CD4-positive, CD25-positive, alpha-beta regulatory T cell (primary cell): Measurements from ENCODE around the gene GFPT2. TPM values are rescaled to one million over a fixed set of nuclear protein-coding genes. Genes with fewer than 3 reads are reported as not detected.

ENCODE experiments used
- ATAC-seq, 2 donors: fragments of 150-1000 bp; cut with Tn5 transposase; one replicate each; pipeline ENCODE4 v1.10.0; 2021; ENCODE audit warnings: low read depth in 2 of 2, moderate number of reproducible peaks in 2 of 2, moderate library complexity in 1 of 2
- DNase-seq, 3 donors: peaks; one replicate each; pipeline versions ENCODE4 v3.0.0 to v3.0.0-alpha.2; 2012 to 2022; ENCODE audit warnings: mixed read lengths in 1 of 3
- H3K27ac ChIP-seq: one replicate; pipeline ENCODE4 v1.7.0; 2013; ENCODE audit warnings: mild to moderate bottlenecking, low read length; ENCODE audit not compliant: insufficient read depth, poor library complexity, severe bottlenecking
- H3K27me3 ChIP-seq: one replicate; pipeline ENCODE4 v1.7.0; 2013; ENCODE audit warnings: low read length; ENCODE audit not compliant: control insufficient read depth, insufficient read depth
- H3K36me3 ChIP-seq: one replicate; pipeline ENCODE4 v1.7.0; 2013; ENCODE audit warnings: mild to moderate bottlenecking, low read length, moderate library complexity; ENCODE audit not compliant: control insufficient read depth, insufficient read depth
- H3K4me1 ChIP-seq: 2 replicates; pipeline ENCODE4 v1.7.0; 2013; ENCODE audit warnings: mild to moderate bottlenecking, low read length; ENCODE audit not compliant: insufficient read depth, control insufficient read depth, poor library complexity, severe bottlenecking
- H3K4me3 ChIP-seq: one replicate; pipeline ENCODE4 v1.7.0; 2013; ENCODE audit warnings: low read depth, mild to moderate bottlenecking, low read length, moderate library complexity
- H3K9me3 ChIP-seq, 2 experiments: 1 replicate in 1 of 2; 2 replicates in 1 of 2; pipeline ENCODE4 v1.7.0; 2013; ENCODE audit warnings: low read length in 2 of 2, mild to moderate bottlenecking in 1 of 2, moderate library complexity in 1 of 2; ENCODE audit not compliant: control insufficient read depth in 2 of 2
- H3K27ac Mint-ChIP-seq, 3 donors: one replicate each; pipeline ENCODE4 v1.8.0; 2020 to 2022; ENCODE audit warnings: mild to moderate bottlenecking in 3 of 3, mixed read lengths in 3 of 3, moderate library complexity in 2 of 3
- H3K27me3 Mint-ChIP-seq: one replicate; pipeline ENCODE4 v1.8.0; 2022; ENCODE audit warnings: mild to moderate bottlenecking, mixed read lengths
- H3K36me3 Mint-ChIP-seq: one replicate; pipeline ENCODE4 v1.8.0; 2020; ENCODE audit warnings: mixed read lengths
- H3K4me1 Mint-ChIP-seq, 4 donors: one replicate each; pipeline ENCODE4 v1.8.0; 2020 to 2022; ENCODE audit warnings: mixed read lengths in 4 of 4, mild to moderate bottlenecking in 1 of 4
- H3K4me3 Mint-ChIP-seq, 4 donors: one replicate each; pipeline ENCODE4 v1.8.0; 2020 to 2022; ENCODE audit warnings: mild to moderate bottlenecking in 4 of 4, mixed read lengths in 4 of 4, moderate library complexity in 3 of 4
- H3K9me3 Mint-ChIP-seq, 7 donors: one replicate each; pipeline ENCODE4 v1.8.0; 2020 to 2022; ENCODE audit warnings: mixed read lengths in 7 of 7, mild to moderate bottlenecking in 3 of 7, moderate library complexity in 2 of 7
- polyA plus RNA-seq, 4 donors: library from polyadenylated mRNA; unstranded; fragments of 300-500 nt; fragmentation: Illumina TruSeq; gene quantifications; one replicate each; pipeline ENCODE4 v1.2.3, GENCODE V29; 2021
- total RNA-seq: library from RNA; stranded (reverse); gene quantifications from one replicate; pipeline ENCODE4 v1.2.3, GENCODE V29; 2022

GFPT2 gene
- total and polyA plus RNA-seq, 5 donors from 2014 or later, result 0.16 TPM; not detected in 4

DNA sequence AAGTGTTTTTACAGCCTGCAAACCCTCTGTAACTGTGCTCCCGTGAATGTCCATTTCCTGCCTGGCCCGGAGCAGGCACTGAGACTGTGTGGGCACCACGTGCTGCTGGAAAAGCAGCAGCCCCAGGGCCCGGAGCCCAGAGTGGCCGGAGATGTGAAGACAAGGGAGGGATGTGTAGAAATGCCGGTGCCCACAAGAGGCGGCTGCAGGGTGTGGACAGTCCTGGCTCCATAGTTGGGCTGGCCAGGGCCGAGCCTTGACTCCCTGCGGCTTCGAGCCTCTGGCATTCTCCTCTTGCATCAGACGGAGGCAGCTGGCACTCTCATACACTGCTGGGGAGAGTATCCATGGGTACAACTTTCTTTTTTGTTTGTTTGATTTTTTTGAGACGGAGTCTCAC is 13.2 kb upstream of the GFPT2 start:
- H3K27ac ChIP-seq, result no peak overlapping the region
- Mint-ChIP-seq H3K4me1 (no peaks in the 10 kb centered on the region), H3K27me3 (no peaks in the 10 kb centered on the region), H3K9me3 (peaks cover 0 to 2% (median 0%) of the 10 kb centered on the region in 7 donors), H3K4me3 (no peak overlapping the region), H3K36me3 (no peaks in the 10 kb centered on the region), H3K27ac (no peak overlapping the region)
- H3K36me3 ChIP-seq, result no peaks in the 10 kb centered on the region
- no peak overlapping the region for H3K4me3 ChIP-seq
- no peaks in the 10 kb centered on the region for H3K4me1 ChIP-seq
- H3K27me3 ChIP-seq, result no peaks in the 10 kb centered on the region
- H3K9me3 ChIP-seq, result no peaks in the 10 kb centered on the region
- ATAC-seq (no peak), DNase-seq (no peak)

DNA sequence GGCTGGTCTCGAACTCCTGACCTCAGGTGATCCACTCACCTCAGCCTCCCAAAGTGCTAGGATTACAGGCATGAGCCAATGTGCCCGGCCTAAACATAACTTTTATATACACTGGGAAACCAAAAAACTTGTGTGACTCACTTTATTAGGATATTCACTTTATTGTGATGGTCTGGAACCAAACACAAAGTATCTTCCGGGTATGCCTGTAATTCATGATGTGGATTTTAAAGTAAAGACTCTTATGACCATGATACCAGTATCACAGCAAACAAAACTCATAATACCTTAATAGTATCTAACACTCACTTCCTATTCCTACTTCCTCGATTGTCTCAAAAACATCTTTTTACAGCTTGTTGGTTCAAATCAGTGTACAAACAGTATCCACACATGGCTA is 12.7 kb upstream of the GFPT2 start:
- no peak overlapping the region for H3K4me3 Mint-ChIP-seq
- no peaks in the 10 kb centered on the region for H3K27me3 Mint-ChIP-seq
- H3K36me3 ChIP-seq, result no peaks in the 10 kb centered on the region
- no peak overlapping the region for H3K27ac Mint-ChIP-seq
- peaks cover 0 to 2% (median 0%) of the 10 kb centered on the region in 7 donors for H3K9me3 Mint-ChIP-seq
- no peak overlapping the region for H3K27ac ChIP-seq
- no peak overlapping the region for H3K4me3 ChIP-seq
- ATAC-seq, result no peak
- H3K4me1 ChIP-seq, result no peaks in the 10 kb centered on the region
- no peaks in the 10 kb centered on the region for H3K9me3 ChIP-seq
- no peak for DNase-seq
- no peaks in the 10 kb centered on the region for H3K4me1 Mint-ChIP-seq
- H3K27me3 ChIP-seq, result no peaks in the 10 kb centered on the region
- H3K36me3 Mint-ChIP-seq, result no peaks in the 10 kb centered on the region

DNA sequence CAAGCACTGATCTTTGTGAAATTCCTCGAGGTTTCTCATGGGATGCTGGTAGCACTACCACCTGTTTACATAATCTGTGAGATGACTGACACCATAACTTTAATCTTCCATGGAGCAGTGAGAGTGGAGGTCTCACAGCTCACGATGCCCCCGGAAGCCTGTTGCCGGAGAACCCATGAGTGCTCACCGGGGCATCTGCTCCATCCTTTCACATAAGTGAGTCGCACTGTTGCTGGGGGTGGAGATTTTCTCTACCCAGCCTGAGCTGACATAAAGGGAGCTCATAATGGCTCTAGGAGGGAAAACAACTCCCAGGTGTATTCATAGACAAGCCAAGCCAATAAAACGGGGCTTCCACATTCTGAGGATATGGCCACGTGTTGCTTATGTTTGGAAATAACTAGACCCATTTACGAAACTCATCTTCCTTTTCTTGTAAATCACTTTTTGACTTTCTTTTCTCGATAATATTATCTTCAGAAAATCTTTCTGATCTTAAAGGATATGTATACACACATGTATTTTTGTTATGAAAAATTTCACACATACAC is 11.2 kb upstream of the GFPT2 start:
- H3K9me3 Mint-ChIP-seq, result peaks cover 0 to 3% (median 0%) of the 10 kb centered on the region in 7 donors
- no peaks in the 10 kb centered on the region for H3K9me3 ChIP-seq
- H3K27ac Mint-ChIP-seq, result no peak overlapping the region
- no peaks in the 10 kb centered on the region for H3K4me1 Mint-ChIP-seq
- H3K36me3 Mint-ChIP-seq, result no peaks in the 10 kb centered on the region
- no peak overlapping the region for H3K4me3 Mint-ChIP-seq
- H3K4me1 ChIP-seq, result no peaks in the 10 kb centered on the region
- H3K4me3 ChIP-seq, result no peak overlapping the region
- no peaks in the 10 kb centered on the region for H3K27me3 ChIP-seq
- ATAC-seq (no peak), DNase-seq (no peak)
- H3K36me3 ChIP-seq, result no peaks in the 10 kb centered on the region
- peaks cover 7% of the 10 kb centered on the region for H3K27me3 Mint-ChIP-seq
- H3K27ac ChIP-seq, result no peak overlapping the region

GRCh38 chr5:180360078-180360957 is 7.2 kb upstream of the GFPT2 start:
- Mint-ChIP-seq H3K36me3 (no peaks in the 10 kb centered on the region), H3K9me3 (peaks cover 0 to 1% (median 0%) of the 10 kb centered on the region in 7 donors), H3K4me3 (peak overlapping the region in 1 of 4 donors; percentile 43), H3K4me1 (no peaks in the 10 kb centered on the region), H3K27me3 (peaks cover 17% of the 10 kb centered on the region), H3K27ac (no peak overlapping the region)
- Histone ChIP-seq H3K4me3 (no peak overlapping the region), H3K9me3 (no peaks in the 10 kb centered on the region), H3K36me3 (no peaks in the 10 kb centered on the region), H3K27me3 (peaks cover 3% of the 10 kb centered on the region), H3K27ac (no peak overlapping the region), H3K4me1 (no peaks in the 10 kb centered on the region)
- DNase-seq, result no peak
- ATAC-seq, result no peak

DNA sequence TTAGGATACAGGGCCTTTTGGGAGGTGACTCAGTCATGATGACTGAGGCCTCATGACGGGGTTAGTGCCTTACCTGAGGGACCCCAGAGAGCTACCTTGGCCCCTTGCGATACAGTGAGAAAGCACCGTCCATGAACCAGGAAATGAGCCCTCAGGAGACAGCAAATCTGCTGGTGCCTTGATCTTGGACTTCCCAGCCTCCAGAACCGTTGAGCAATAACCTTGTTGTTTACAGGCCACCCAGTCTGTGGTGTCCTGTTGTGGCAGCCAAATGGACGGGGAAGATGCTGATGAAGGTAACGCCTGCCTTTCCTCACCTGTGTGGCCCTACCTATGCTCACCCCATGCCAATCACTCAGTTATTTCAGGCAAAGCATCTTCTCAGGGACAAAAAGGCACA is 5.6 kb upstream of the GFPT2 start:
- Histone ChIP-seq H3K4me3 (no peak overlapping the region), H3K36me3 (no peaks in the 10 kb centered on the region), H3K27me3 (peaks cover 11% of the 10 kb centered on the region), H3K27ac (no peak overlapping the region), H3K4me1 (peaks cover 6% of the 10 kb centered on the region), H3K9me3 (no peaks in the 10 kb centered on the region)
- DNase-seq (no peak), ATAC-seq (no peak)
- peaks cover 28% of the 10 kb centered on the region for H3K27me3 Mint-ChIP-seq
- peaks cover 0 to 1% (median 0%) of the 10 kb centered on the region in 7 donors for H3K9me3 Mint-ChIP-seq
- no peak overlapping the region for H3K4me3 Mint-ChIP-seq
- H3K36me3 Mint-ChIP-seq, result no peaks in the 10 kb centered on the region
- H3K27ac Mint-ChIP-seq, result no peak overlapping the region
- peaks cover 0 to 8% (median 2%) of the 10 kb centered on the region in 4 donors for H3K4me1 Mint-ChIP-seq

- H3K9me3 ChIP-seq, result no peaks in the 10 kb centered on the region
- H3K4me3 Mint-ChIP-seq, result no peak overlapping the region
- DNase-seq (no peak), ATAC-seq (no peak)
- peaks cover 11% of the 10 kb centered on the region for H3K27me3 ChIP-seq
- peaks cover 28% of the 10 kb centered on the region for H3K27me3 Mint-ChIP-seq
- no peak overlapping the region for H3K4me3 ChIP-seq
- H3K36me3 ChIP-seq, result no peaks in the 10 kb centered on the region
- peaks cover 0 to 1% (median 0%) of the 10 kb centered on the region in 7 donors for H3K9me3 Mint-ChIP-seq
- H3K4me1 Mint-ChIP-seq, result peaks cover 0 to 9% (median 2%) of the 10 kb centered on the region in 4 donors
- peaks cover 11% of the 10 kb centered on the region for H3K4me1 ChIP-seq
- no peak overlapping the region for H3K27ac Mint-ChIP-seq
- no peak overlapping the region for H3K27ac ChIP-seq
- H3K36me3 Mint-ChIP-seq, result no peaks in the 10 kb centered on the region
These were observed 5.0 kb upstream of the GFPT2 start for GRCh38 chr5:180358179-180358578.

GRCh38 chr5:180354966-180355365 is 1.8 kb upstream of the GFPT2 start:
- H3K9me3 Mint-ChIP-seq, result peaks cover 0 to 3% (median 0%) of the 10 kb centered on the region in 7 donors
- Histone ChIP-seq H3K27me3 (peaks cover 19% of the 10 kb centered on the region), H3K4me3 (no peak overlapping the region), H3K27ac (no peak overlapping the region), H3K4me1 (peaks cover 22% of the 10 kb centered on the region), H3K36me3 (no peaks in the 10 kb centered on the region), H3K9me3 (no peaks in the 10 kb centered on the region)
- no peak for ATAC-seq
- peak overlapping the region in 1 of 4 donors; percentile 29 for H3K4me3 Mint-ChIP-seq
- H3K4me1 Mint-ChIP-seq, result peaks cover 0 to 11% (median 2%) of the 10 kb centered on the region in 4 donors
- peaks cover 45% of the 10 kb centered on the region for H3K27me3 Mint-ChIP-seq
- DNase-seq, result no peak
- no peaks in the 10 kb centered on the region for H3K36me3 Mint-ChIP-seq
- H3K27ac Mint-ChIP-seq, result no peak overlapping the region
